SK-N-SH (cell line): ENCODE data around the gene C9orf78. TPM values are rescaled to one million over a fixed set of nuclear protein-coding genes. Genes with fewer than 3 reads are reported as not detected.

Source experiments
- CTCF ChIA-PET: fragments of 300-600, 350-600 bp; formaldehyde crosslinking; extraction: SDS; loops from one replicate; lab custom pipeline; 2021; lab: Yijun Ruan, JAX
- POLR2A ChIA-PET: fragments of 350-600 bp; sonication (Branson Sonifier 250); formaldehyde crosslinking; extraction: SDS; loops from one replicate; lab custom pipeline; 2020; ENCODE audit warnings: antibody characterized with exemption, inconsistent platforms; lab: Yijun Ruan, JAX
- DNase-seq: peaks from one replicate; pipeline ENCODE4 v3.0.0; 2012
- H2AFZ ChIP-seq: fragments of 200-600 bp; sonication (generic); 2 replicates; pipeline ENCODE4 v1.8.1; 2016; ENCODE audit warnings: antibody characterized with exemption, mild to moderate bottlenecking, low read depth
- H3F3A ChIP-seq: fragments of 200-600 bp; sonication (generic); replicated peaks from 2 replicates; pipeline ENCODE3; 2016; ENCODE audit warnings: antibody characterized with exemption, mild to moderate bottlenecking; ENCODE audit not compliant: insufficient read depth
- H3K27ac ChIP-seq, 2 experiments: fragments of 200-500 bp in 1 of 2; fragments of 200-600 bp in 1 of 2; sonication (Bioruptor generic) in 1 of 2; sonication (generic), shearing (Covaris generic) in 1 of 2; 2 replicates each; pipeline versions ENCODE4 v1.5.1 to v1.6.1; 2014 to 2016; ENCODE audit warnings: low read depth in 2 of 2, inconsistent platforms in 1 of 2, low read length in 1 of 2, mild to moderate bottlenecking in 1 of 2, mixed read lengths in 1 of 2
- H3K27me3 ChIP-seq: fragments of 200-600 bp; sonication (generic), shearing (Covaris generic); 2 replicates; pipeline ENCODE4 v1.6.1; 2016; ENCODE audit warnings: mixed run types; ENCODE audit not compliant: insufficient read depth
- H3K36me3 ChIP-seq, 2 experiments: fragments of 200-500 bp in 1 of 2; fragments of 200-600 bp in 1 of 2; sonication (Bioruptor generic) in 1 of 2; sonication (generic) in 1 of 2; replicated peaks in 1 of 2; 2 replicates each; pipeline versions ENCODE3 to v1.5.1; 2014 to 2016; ENCODE audit warnings: low read length in 1 of 2, mild to moderate bottlenecking in 1 of 2; ENCODE audit not compliant: insufficient read depth in 2 of 2, control insufficient read depth in 1 of 2
- H3K4me1 ChIP-seq, 2 experiments: fragments of 200-500 bp in 1 of 2; fragments of 200-600 bp in 1 of 2; sonication (Bioruptor generic) in 1 of 2; sonication (generic), shearing (Covaris generic) in 1 of 2; 2 replicates each; pipeline versions ENCODE4 v1.5.1 to v1.6.1; 2014 to 2016; ENCODE audit warnings: low read depth in 1 of 2, low read length in 1 of 2, mixed run types in 1 of 2; ENCODE audit not compliant: insufficient read depth in 2 of 2, control insufficient read depth in 1 of 2
- H3K4me2 ChIP-seq: fragments of 200-600 bp; sonication (generic), shearing (Covaris generic); 2 replicates; pipeline ENCODE4 v1.6.1; 2017; ENCODE audit warnings: mixed run types
- H3K4me3 ChIP-seq, 2 experiments: fragments of 200-500 bp in 1 of 2; fragments of 200-600 bp in 1 of 2; sonication (Bioruptor generic) in 1 of 2; sonication (generic), shearing (Covaris generic) in 1 of 2; 2 replicates each; pipeline versions ENCODE4 v1.5.1 to v1.8.1; 2014 to 2016; ENCODE audit warnings: low read depth in 2 of 2, inconsistent platforms in 1 of 2, low read length in 1 of 2, mild to moderate bottlenecking in 1 of 2, mixed read lengths in 1 of 2, moderate library complexity in 1 of 2
- H3K79me2 ChIP-seq: fragments of 200-600 bp; sonication (generic); 2 replicates; pipeline ENCODE4 v1.8.1; 2017; ENCODE audit warnings: mild to moderate bottlenecking; ENCODE audit not compliant: insufficient read depth
- H3K9ac ChIP-seq: fragments of 200-600 bp; sonication (generic); 2 replicates; pipeline ENCODE4 v1.6.1; 2017; ENCODE audit warnings: mixed run types
- H3K9me2 ChIP-seq: fragments of 200-600 bp; sonication (generic); 2 replicates; pipeline ENCODE4 v1.6.1; 2017; ENCODE audit warnings: mixed run types
- H3K9me3 ChIP-seq: fragments of 200-600 bp; sonication (generic); 2 replicates; pipeline ENCODE4 v1.6.1; 2017; ENCODE audit warnings: mixed run types, mild to moderate bottlenecking, moderate library complexity
- H4K20me1 ChIP-seq: fragments of 200-600 bp; sonication (generic); 2 replicates; pipeline ENCODE4 v1.6.1; 2017; ENCODE audit warnings: mild to moderate bottlenecking, mixed run types; ENCODE audit not compliant: insufficient read depth
- EZH2phosphoT487 ChIP-seq: fragments of 200-600 bp; sonication (generic); IDR thresholded peaks from 2 replicates; pipeline ENCODE4 v1.6.1; 2017; ENCODE audit warnings: low read depth, mixed run types, mild to moderate bottlenecking, antibody characterized with exemption, moderate library complexity, borderline replicate concordance
- FOSL2 ChIP-seq: IDR thresholded peaks from 2 replicates; pipeline ENCODE4 v1.4.0; 2012; ENCODE audit warnings: low read depth, mild to moderate bottlenecking, moderate library complexity, borderline replicate concordance
- GATA2 ChIP-seq: sonication (generic); formaldehyde crosslinking; IDR thresholded peaks from 2 replicates; pipeline ENCODE4 v1.5.0; 2020; ENCODE audit warnings: mild to moderate bottlenecking, missing genetic modification reagents
- NFIC ChIP-seq: IDR thresholded peaks from 2 replicates; pipeline ENCODE4 v1.4.0; 2012; ENCODE audit warnings: borderline replicate concordance
- NRF1 ChIP-seq: IDR thresholded peaks from 2 replicates; pipeline ENCODE4 v1.6.1; 2012; ENCODE audit warnings: low read depth, mild to moderate bottlenecking, low read length
- POLR2AphosphoS5 ChIP-seq: IDR thresholded peaks from 2 replicates; pipeline ENCODE4 v1.6.1; 2012; ENCODE audit warnings: low read depth, low read length
- RXRA ChIP-seq: IDR thresholded peaks from 2 replicates; pipeline ENCODE4 v1.4.0; 2012; ENCODE audit warnings: low read depth, mild to moderate bottlenecking, borderline replicate concordance
- SIN3A ChIP-seq: IDR thresholded peaks from 2 replicates; pipeline ENCODE4 v1.6.1; 2012; ENCODE audit warnings: low read depth, mild to moderate bottlenecking, low read length, moderate library complexity, borderline replicate concordance
- TCF12 ChIP-seq: IDR thresholded peaks from 2 replicates; pipeline ENCODE4 v1.4.0; 2012
- TEAD4 ChIP-seq: IDR thresholded peaks from 2 replicates; pipeline ENCODE4 v1.4.0; 2012; ENCODE audit warnings: mild to moderate bottlenecking, borderline replicate concordance; ENCODE audit not compliant: insufficient read depth
- WGBS: methylation state at CpG from one replicate; pipeline ENCODE4 v1.1.6; 2017; ENCODE audit warnings: low lambda C conversion rate; 5-methylcytosine and 5-hydroxymethylcytosine counted together
- polyA plus RNA-seq, 3 experiments: library from polyadenylated mRNA; depleted of rRNA; stranded (reverse); fragments of >200 nt; gene quantifications; 2 replicates each; pipeline ENCODE4 v1.2.3, GENCODE V29; 2012
- TF ChIP-seq, protein P1 (sequence below): IDR thresholded peaks from 2 replicates; pipeline ENCODE4 v1.4.0; 2012; ENCODE audit warnings: low read depth
- TF ChIP-seq, protein P2 (sequence below): IDR thresholded peaks from 2 replicates; pipeline ENCODE4 v1.6.1; 2012; ENCODE audit warnings: mild to moderate bottlenecking, low read depth, low read length, moderate library complexity
- TF ChIP-seq, protein P3 (sequence below): IDR thresholded peaks from 2 replicates; pipeline ENCODE4; 2012

The C9orf78 gene
- polyA plus RNA-seq, 1 of the 3 experiments (the other 2 are of a cell fraction), result 59.2 TPM

DNA sequence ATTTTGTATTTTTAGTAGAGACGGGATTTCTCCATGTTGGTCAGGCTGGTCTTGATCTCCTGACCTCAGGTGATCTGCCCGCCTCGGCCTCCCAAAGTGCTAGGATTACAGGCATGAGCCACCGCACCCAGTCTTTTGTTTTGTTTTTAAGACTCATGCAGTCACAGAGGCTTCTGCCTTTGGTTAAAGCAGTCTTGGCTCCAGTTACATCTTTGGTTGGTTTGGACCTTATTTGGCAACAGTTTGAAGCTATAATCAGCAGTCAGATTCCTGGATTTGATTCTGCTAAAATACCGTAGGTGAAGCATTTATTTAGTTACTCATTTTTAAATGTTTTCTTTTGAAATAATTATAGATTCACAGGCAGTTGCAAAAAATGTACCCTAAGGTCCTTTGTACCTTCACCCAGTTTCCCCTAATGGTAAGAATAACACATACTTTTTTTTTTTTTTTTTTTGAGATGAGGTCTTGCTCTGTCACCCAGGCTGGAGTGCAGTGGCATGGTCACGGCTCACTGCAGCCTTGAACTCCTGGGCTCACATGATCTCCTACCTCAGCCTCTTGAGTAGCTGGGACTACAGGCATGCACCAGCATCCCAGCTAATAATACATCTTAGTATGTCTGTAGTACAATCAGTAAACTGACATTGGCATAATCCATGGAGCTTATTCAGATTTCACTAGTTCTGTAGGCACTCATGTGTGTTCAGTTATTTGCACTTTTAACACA, 15.9 kb upstream of the C9orf78 start:
- no peak overlapping the region for H3K9ac ChIP-seq
- H4K20me1 ChIP-seq, result no peaks in the 10 kb centered on the region
- ChIA-PET CTCF (no interaction called here), POLR2A (no interaction called here)
- no peaks in the 10 kb centered on the region for H3K79me2 ChIP-seq
- no peaks in the 10 kb centered on the region for H3K27me3 ChIP-seq
- peaks cover 3% of the 10 kb centered on the region for H3F3A ChIP-seq
- no peak overlapping the region for H3K4me2 ChIP-seq
- DNase-seq, result no peak
- peak overlapping the region in 1 of 2 experiments; percentile 96; a peak in 2 of 4 replicates for H3K27ac ChIP-seq
- TF ChIP-seq SIN3A (no peak), FOSL2 (no peak), TEAD4 (no peak), EZH2phosphoT487 (no peak), POLR2AphosphoS5 (no peak), NFIC (no peak), NRF1 (no peak), GATA2 (CRISPR knock-in tag) (no peak), RXRA (no peak), TCF12 (no peak)
- TF ChIP-seq, protein P1, sequence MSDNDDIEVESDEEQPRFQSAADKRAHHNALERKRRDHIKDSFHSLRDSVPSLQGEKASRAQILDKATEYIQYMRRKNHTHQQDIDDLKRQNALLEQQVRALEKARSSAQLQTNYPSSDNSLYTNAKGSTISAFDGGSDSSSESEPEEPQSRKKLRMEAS, result no peak
- TF ChIP-seq, protein P2, sequence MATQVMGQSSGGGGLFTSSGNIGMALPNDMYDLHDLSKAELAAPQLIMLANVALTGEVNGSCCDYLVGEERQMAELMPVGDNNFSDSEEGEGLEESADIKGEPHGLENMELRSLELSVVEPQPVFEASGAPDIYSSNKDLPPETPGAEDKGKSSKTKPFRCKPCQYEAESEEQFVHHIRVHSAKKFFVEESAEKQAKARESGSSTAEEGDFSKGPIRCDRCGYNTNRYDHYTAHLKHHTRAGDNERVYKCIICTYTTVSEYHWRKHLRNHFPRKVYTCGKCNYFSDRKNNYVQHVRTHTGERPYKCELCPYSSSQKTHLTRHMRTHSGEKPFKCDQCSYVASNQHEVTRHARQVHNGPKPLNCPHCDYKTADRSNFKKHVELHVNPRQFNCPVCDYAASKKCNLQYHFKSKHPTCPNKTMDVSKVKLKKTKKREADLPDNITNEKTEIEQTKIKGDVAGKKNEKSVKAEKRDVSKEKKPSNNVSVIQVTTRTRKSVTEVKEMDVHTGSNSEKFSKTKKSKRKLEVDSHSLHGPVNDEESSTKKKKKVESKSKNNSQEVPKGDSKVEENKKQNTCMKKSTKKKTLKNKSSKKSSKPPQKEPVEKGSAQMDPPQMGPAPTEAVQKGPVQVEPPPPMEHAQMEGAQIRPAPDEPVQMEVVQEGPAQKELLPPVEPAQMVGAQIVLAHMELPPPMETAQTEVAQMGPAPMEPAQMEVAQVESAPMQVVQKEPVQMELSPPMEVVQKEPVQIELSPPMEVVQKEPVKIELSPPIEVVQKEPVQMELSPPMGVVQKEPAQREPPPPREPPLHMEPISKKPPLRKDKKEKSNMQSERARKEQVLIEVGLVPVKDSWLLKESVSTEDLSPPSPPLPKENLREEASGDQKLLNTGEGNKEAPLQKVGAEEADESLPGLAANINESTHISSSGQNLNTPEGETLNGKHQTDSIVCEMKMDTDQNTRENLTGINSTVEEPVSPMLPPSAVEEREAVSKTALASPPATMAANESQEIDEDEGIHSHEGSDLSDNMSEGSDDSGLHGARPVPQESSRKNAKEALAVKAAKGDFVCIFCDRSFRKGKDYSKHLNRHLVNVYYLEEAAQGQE, result no peak
- TF ChIP-seq, protein P3, sequence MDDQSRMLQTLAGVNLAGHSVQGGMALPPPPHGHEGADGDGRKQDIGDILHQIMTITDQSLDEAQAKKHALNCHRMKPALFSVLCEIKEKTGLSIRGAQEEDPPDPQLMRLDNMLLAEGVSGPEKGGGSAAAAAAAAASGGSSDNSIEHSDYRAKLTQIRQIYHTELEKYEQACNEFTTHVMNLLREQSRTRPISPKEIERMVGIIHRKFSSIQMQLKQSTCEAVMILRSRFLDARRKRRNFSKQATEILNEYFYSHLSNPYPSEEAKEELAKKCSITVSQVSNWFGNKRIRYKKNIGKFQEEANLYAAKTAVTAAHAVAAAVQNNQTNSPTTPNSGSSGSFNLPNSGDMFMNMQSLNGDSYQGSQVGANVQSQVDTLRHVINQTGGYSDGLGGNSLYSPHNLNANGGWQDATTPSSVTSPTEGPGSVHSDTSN, result no peak
- H3K9me2 ChIP-seq, result no peaks in the 10 kb centered on the region
- no peak overlapping the region for H3K4me3 ChIP-seq
- 88% methylated on average over 6 of the region's 6 CpGs for WGBS
- no peaks in the 10 kb centered on the region for H3K9me3 ChIP-seq
- peaks cover 10 to 46% of the 10 kb centered on the region in 2 experiments for H3K36me3 ChIP-seq
- H2AFZ ChIP-seq, result no peak overlapping the region
- H3K4me1 ChIP-seq, result peaks cover 0 to 34% of the 10 kb centered on the region in 2 experiments; a peak in 2 of 4 replicates
